Karpas-422 (cell line): ENCODE measurements around the gene MRPL19. TPM values are rescaled to one million over a fixed set of nuclear protein-coding genes. Genes with fewer than 3 reads are reported as not detected.

Experiments
- DNase-seq: peaks from one replicate; pipeline ENCODE4 v3.0.0-alpha.2; 2015
- H2AFZ ChIP-seq: fragments of 200-600 bp; sonication (generic); 2 replicates; pipeline ENCODE4 v1.6.1; 2014; ENCODE audit warnings: antibody characterized with exemption, low read length, mixed read lengths
- H3K27ac ChIP-seq: fragments of 200-600 bp; sonication (generic); 2 replicates; pipeline ENCODE4 v1.5.1; 2014; ENCODE audit warnings: mild to moderate bottlenecking, low read length, moderate library complexity
- H3K27me3 ChIP-seq: fragments of 200-600 bp; sonication (generic); 2 replicates; pipeline ENCODE4 v1.6.1; 2014; ENCODE audit warnings: low read length, mixed read lengths
- H3K36me3 ChIP-seq: fragments of 200-600 bp; sonication (generic); 2 replicates; pipeline ENCODE4 v1.6.1; 2014; ENCODE audit warnings: low read length, mixed read lengths; ENCODE audit not compliant: insufficient read depth
- H3K4me1 ChIP-seq: fragments of 200-600 bp; sonication (generic); 2 replicates; pipeline ENCODE4 v1.6.1; 2014; ENCODE audit warnings: mild to moderate bottlenecking, low read length, mixed read lengths
- H3K4me2 ChIP-seq: fragments of 200-600 bp; sonication (generic); 2 replicates; pipeline ENCODE4 v1.6.1; 2014; ENCODE audit warnings: low read length, low read depth, mild to moderate bottlenecking; ENCODE audit not compliant: poor library complexity, severe bottlenecking
- H3K4me3 ChIP-seq: fragments of 200-600 bp; sonication (generic); 2 replicates; pipeline ENCODE4 v1.5.1; 2014; ENCODE audit warnings: mild to moderate bottlenecking, antibody characterized with exemption, low read length, mixed read lengths
- H3K79me2 ChIP-seq: fragments of 200-600 bp; sonication (generic); 2 replicates; pipeline ENCODE4 v1.6.1; 2014; ENCODE audit warnings: mild to moderate bottlenecking, low read length, mixed read lengths
- H3K9ac ChIP-seq: fragments of 200-600 bp; sonication (generic); 2 replicates; pipeline ENCODE4 v1.6.0; 2014; ENCODE audit warnings: low read length
- H3K9me2 ChIP-seq: fragments of 200-600 bp; sonication (generic), shearing (Covaris generic); replicated peaks from 2 replicates; pipeline ENCODE4 v1.6.0; 2014; ENCODE audit warnings: mild to moderate bottlenecking, low read length, moderate library complexity; ENCODE audit not compliant: insufficient read depth
- H3K9me3 ChIP-seq: fragments of 300-700, 200-600 bp; sonication (generic); 2 replicates; pipeline ENCODE4 v1.6.1; 2014; ENCODE audit warnings: low read length, mixed read lengths
- H4K20me1 ChIP-seq: fragments of 200-600 bp; sonication (generic); 2 replicates; pipeline ENCODE4 v1.6.1; 2014; ENCODE audit warnings: mild to moderate bottlenecking, antibody characterized with exemption, low read length, low read depth; ENCODE audit not compliant: insufficient read depth
- total RNA-seq: library from RNA; depleted of rRNA; stranded (reverse); fragments of >200 nt; shearing (Covaris generic); gene quantifications from 2 replicates; pipeline ENCODE4 v1.2.3, GENCODE V29; 2014; ENCODE audit warnings: low replicate concordance

MRPL19 gene
- total RNA-seq, 1 experiment from 2014 or later, result 76.6 TPM

- Histone ChIP-seq H3K27ac (no peak overlapping the region), H3K36me3 (no peaks in the 10 kb centered on the region), H3K9me3 (no peaks in the 10 kb centered on the region), H2AFZ (no peak overlapping the region), H3K9me2 (no peaks in the 10 kb centered on the region), H3K27me3 (no peaks in the 10 kb centered on the region), H3K4me1 (no peaks in the 10 kb centered on the region), H3K79me2 (no peaks in the 10 kb centered on the region), H3K4me3 (no peak overlapping the region), H3K9ac (no peak overlapping the region), H3K4me2 (no peak overlapping the region), H4K20me1 (no peaks in the 10 kb centered on the region; the same call in 1 of the 2 replicates)
- DNase-seq, result no peak
Measured at GRCh38 chr2:75605770-75606529, 40.6 kb upstream of the MRPL19 start.

DNA sequence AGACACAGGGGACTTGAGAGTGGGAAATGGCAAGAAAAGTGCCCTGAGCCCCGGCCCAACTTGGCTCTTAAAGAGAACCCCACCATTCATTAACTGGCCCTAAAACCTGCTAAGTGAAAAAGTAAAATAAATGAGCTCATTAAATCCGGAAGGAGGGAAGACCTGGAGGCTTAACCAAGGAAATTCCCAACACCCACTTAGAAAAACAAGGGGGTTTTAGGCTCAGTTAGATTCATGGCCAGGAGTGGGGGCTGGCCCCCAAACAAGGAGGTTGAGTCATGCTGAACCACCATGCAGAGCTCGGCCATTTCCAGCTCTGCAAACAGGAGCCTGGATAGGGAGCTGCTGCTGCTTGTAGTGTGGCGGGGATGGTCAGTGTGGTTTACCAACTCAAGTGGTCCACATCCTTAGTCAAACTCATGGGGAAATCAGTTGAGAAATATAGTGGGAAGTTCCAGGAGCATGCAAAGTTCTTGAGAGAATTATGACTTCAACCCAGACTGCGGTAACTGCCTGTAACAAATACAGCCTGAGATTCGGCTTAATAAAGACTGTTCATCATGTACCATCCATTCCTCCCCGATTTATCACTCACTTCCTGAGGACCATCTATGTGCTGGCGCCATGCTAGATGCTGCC is 39.7 kb upstream of the MRPL19 start:
- H3K36me3 ChIP-seq, result no peaks in the 10 kb centered on the region
- H3K79me2 ChIP-seq, result no peaks in the 10 kb centered on the region
- H3K4me2 ChIP-seq, result no peak overlapping the region
- no peak overlapping the region for H3K4me3 ChIP-seq
- no peaks in the 10 kb centered on the region for H3K9me3 ChIP-seq
- no peak overlapping the region for H3K9ac ChIP-seq
- H3K9me2 ChIP-seq, result no peaks in the 10 kb centered on the region
- no peaks in the 10 kb centered on the region for H3K4me1 ChIP-seq
- no peak for DNase-seq
- H3K27me3 ChIP-seq, result no peaks in the 10 kb centered on the region
- H3K27ac ChIP-seq, result no peak overlapping the region
- H4K20me1 ChIP-seq, result no peaks in the 10 kb centered on the region; the same call in 1 of the 2 replicates
- no peak overlapping the region for H2AFZ ChIP-seq

DNA sequence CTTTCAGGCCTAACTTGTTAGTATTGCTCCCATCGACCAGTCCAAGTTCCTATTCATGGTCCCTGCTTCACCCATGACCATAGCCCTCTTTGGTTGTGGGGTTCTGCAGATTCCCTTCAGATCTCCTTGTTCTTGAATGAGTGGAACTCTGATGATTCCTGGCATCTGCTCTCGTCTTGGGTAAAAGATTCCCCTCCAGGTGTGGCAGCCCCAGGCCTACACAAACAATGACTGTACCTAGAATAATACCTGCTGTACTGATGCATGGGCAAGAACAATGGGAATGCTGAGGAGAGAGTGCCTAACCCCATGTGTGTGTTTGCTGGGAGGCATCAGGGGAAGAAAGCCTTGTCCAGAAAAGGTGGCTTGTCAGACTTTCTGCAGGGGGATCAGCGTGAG is 39.2 kb upstream of the MRPL19 start:
- Histone ChIP-seq H4K20me1 (no peaks in the 10 kb centered on the region; the same call in 1 of the 2 replicates), H3K4me2 (no peak overlapping the region), H3K4me1 (no peaks in the 10 kb centered on the region), H3K9ac (no peak overlapping the region), H2AFZ (no peak overlapping the region), H3K27me3 (no peaks in the 10 kb centered on the region), H3K36me3 (no peaks in the 10 kb centered on the region), H3K9me2 (no peaks in the 10 kb centered on the region), H3K27ac (no peak overlapping the region), H3K9me3 (no peaks in the 10 kb centered on the region), H3K79me2 (no peaks in the 10 kb centered on the region), H3K4me3 (no peak overlapping the region)
- DNase-seq, result no peak

- no peak overlapping the region for H2AFZ ChIP-seq
- H3K9me3 ChIP-seq, result no peaks in the 10 kb centered on the region
- no peak overlapping the region for H3K4me3 ChIP-seq
- H4K20me1 ChIP-seq, result no peaks in the 10 kb centered on the region; the same call in 1 of the 2 replicates
- no peaks in the 10 kb centered on the region for H3K79me2 ChIP-seq
- no peak overlapping the region for H3K9ac ChIP-seq
- H3K9me2 ChIP-seq, result no peaks in the 10 kb centered on the region
- no peak overlapping the region for H3K4me2 ChIP-seq
- no peaks in the 10 kb centered on the region for H3K27me3 ChIP-seq
- no peaks in the 10 kb centered on the region for H3K4me1 ChIP-seq
- no peak overlapping the region for H3K27ac ChIP-seq
- DNase-seq, result no peak
- H3K36me3 ChIP-seq, result no peaks in the 10 kb centered on the region
Measured at GRCh38 chr2:75607988-75608683, 38.4 kb upstream of the MRPL19 start.

- H2AFZ ChIP-seq, result no peak overlapping the region
- H3K36me3 ChIP-seq, result no peaks in the 10 kb centered on the region
- no peak overlapping the region for H3K4me3 ChIP-seq
- H3K9ac ChIP-seq, result no peak overlapping the region
- no peaks in the 10 kb centered on the region for H3K9me2 ChIP-seq
- H3K9me3 ChIP-seq, result no peaks in the 10 kb centered on the region
- H4K20me1 ChIP-seq, result no peaks in the 10 kb centered on the region; the same call in 1 of the 2 replicates
- H3K79me2 ChIP-seq, result no peaks in the 10 kb centered on the region
- peak; percentile 82 for DNase-seq
- H3K4me2 ChIP-seq, result no peak overlapping the region
- H3K27ac ChIP-seq, result no peak overlapping the region
- H3K4me1 ChIP-seq, result no peaks in the 10 kb centered on the region
- H3K27me3 ChIP-seq, result no peaks in the 10 kb centered on the region
Measured at GRCh38 chr2:75608684-75609333, 37.8 kb upstream of the MRPL19 start.

GRCh38 chr2:75609334-75609689 is 37.3 kb upstream of the MRPL19 start:
- no peak for DNase-seq
- Histone ChIP-seq H4K20me1 (no peaks in the 10 kb centered on the region; the same call in 1 of the 2 replicates), H3K27me3 (no peaks in the 10 kb centered on the region), H3K9me3 (no peaks in the 10 kb centered on the region), H3K4me2 (no peak overlapping the region), H3K4me3 (no peak overlapping the region), H3K9me2 (no peaks in the 10 kb centered on the region), H3K9ac (no peak overlapping the region), H3K4me1 (no peaks in the 10 kb centered on the region), H3K27ac (no peak overlapping the region), H3K36me3 (no peaks in the 10 kb centered on the region), H3K79me2 (no peaks in the 10 kb centered on the region), H2AFZ (no peak overlapping the region)

- Histone ChIP-seq H3K27me3 (no peaks in the 10 kb centered on the region), H3K4me2 (no peak overlapping the region), H3K9ac (no peak overlapping the region), H4K20me1 (no peaks in the 10 kb centered on the region; the same call in 1 of the 2 replicates), H3K36me3 (no peaks in the 10 kb centered on the region), H3K9me3 (no peaks in the 10 kb centered on the region), H3K27ac (no peak overlapping the region), H3K9me2 (no peaks in the 10 kb centered on the region), H3K4me3 (no peak overlapping the region), H3K4me1 (no peaks in the 10 kb centered on the region), H3K79me2 (no peaks in the 10 kb centered on the region), H2AFZ (no peak overlapping the region)
- DNase-seq, result no peak
Measured at GRCh38 chr2:75609937-75610508, 36.6 kb upstream of the MRPL19 start.
